Measurements from ENCODE around the gene MIR17HG.

- no peak for TF ChIP-seq CTCF (IDR thresholded peaks at IDR 0.05)
- no peak for TF ChIP-seq POLR2A (IDR thresholded peaks at IDR 0.05)
Measured at GRCh38 chr13:91305652-91306051, 41.8 kb upstream of the MIR17HG start.

All from thyroid gland (tissue), 4 donors.